Pancreas (tissue), 10 donors: ENCODE data around the gene MYO15A. TPM values are rescaled to one million over a fixed set of nuclear protein-coding genes. Genes with fewer than 3 reads are reported as not detected.

Experiments
- ATAC-seq, 4 donors: fragments of 200-7000 bp; cut with Tn5 transposase; one replicate each; pipeline versions ENCODE4 v1.8.0 to v1.9.1; 2020; ENCODE audit warnings: mild to moderate bottlenecking in 4 of 4, moderate library complexity in 4 of 4
- DNase-seq, 6 donors: peaks; one replicate each; pipeline ENCODE4 v3.0.0-alpha.2; 2020
- FAIRE-seq: peaks from 2 replicates; lab custom pipeline; 2012; peaks lifted over from hg19 to GRCh38; lab: Jason Lieb, UNC
- H3K27ac ChIP-seq, 4 donors: fragments of 200-600 bp; sonication (generic); 1 replicate in 3 of 4; 2 replicates in 1 of 4; pipeline versions ENCODE4 v1.5.0 to v1.8.0; 2020
- H3K27me3 ChIP-seq, 4 donors: fragments of 200-600 bp; one replicate each; pipeline ENCODE4 v1.8.0; 2021
- H3K36me3 ChIP-seq, 3 donors: fragments of 200-600 bp; sonication (generic) in 1 of 3; one replicate each; pipeline versions ENCODE4 v1.5.0 to v1.8.0; 2020 to 2021
- H3K4me1 ChIP-seq, 3 donors: fragments of 200-600 bp; one replicate each; pipeline ENCODE4 v1.8.0; 2021
- H3K4me3 ChIP-seq, 4 donors: fragments of 200-600 bp; sonication (generic) in 2 of 4; one replicate each; pipeline versions ENCODE4 v1.5.0 to v1.8.0; 2020 to 2021
- H3K9me3 ChIP-seq, 4 donors: fragments of 200-600 bp; one replicate each; pipeline ENCODE4 v1.8.0; 2021
- WGBS, 2 donors: extraction: QIAGEN DNeasy Blood & Tissue Kit; methylation state at CpG; one replicate each; pipeline ENCODE4 v1.1.7; 2013; 5-methylcytosine and 5-hydroxymethylcytosine counted together
- intact Hi-C, 3 donors: fragments of 100-400 bp; cut with DNase I; formaldehyde crosslinking; loops; one replicate each; pipeline versions ENCODE4 v1.11.1 to v1.14.2; 2022
- polyA plus RNA-seq, 2 donors: library from polyadenylated mRNA; stranded (reverse); fragments of 200-250 nt; gene quantifications; one replicate each; pipeline ENCODE4 v1.2.3, GENCODE V29; 2013
- total RNA-seq, 6 donors: library from RNA; stranded (reverse); fragmentation: NEBNext Ultra II Directional in 4 of 6; extraction: Animal tissue kit (Norgen Biotek cat#: 25700) in 4 of 6; gene quantifications; one replicate each; pipeline versions ENCODE4 v1.2.1 to v1.2.4, GENCODE V29; 2021 to 2023
- TF ChIP-seq, protein P1 (sequence below), 4 donors: fragments of 200-600 bp; sonication (generic) in 3 of 4; IDR thresholded peaks; one replicate each; pipeline versions ENCODE4 v1.5.0 to v1.8.0; 2021; ENCODE audit warnings: antibody characterized with exemption in 4 of 4
- donor health status: healthy with polysubstance abuse.
- donor health status: DM: no; HTN: no; CAD: no; lungs with moderate emphysema.
- donor health status: DM: no; HTN: no; CAD: no.
- donor health status: control.
- donor health status: control.
- donor health status: Bipolar disorder and iron deficiency.
- donor health status: DM: yes; HTN: yes; CAD: no.
- donor health status: DM: no; HTN: no; CAD: no.
- donor health status: DM: no; HTN: no; CAD: no.
- donor health status: DM: yes; HTN: yes; CAD: no.

The MYO15A gene, protein sequence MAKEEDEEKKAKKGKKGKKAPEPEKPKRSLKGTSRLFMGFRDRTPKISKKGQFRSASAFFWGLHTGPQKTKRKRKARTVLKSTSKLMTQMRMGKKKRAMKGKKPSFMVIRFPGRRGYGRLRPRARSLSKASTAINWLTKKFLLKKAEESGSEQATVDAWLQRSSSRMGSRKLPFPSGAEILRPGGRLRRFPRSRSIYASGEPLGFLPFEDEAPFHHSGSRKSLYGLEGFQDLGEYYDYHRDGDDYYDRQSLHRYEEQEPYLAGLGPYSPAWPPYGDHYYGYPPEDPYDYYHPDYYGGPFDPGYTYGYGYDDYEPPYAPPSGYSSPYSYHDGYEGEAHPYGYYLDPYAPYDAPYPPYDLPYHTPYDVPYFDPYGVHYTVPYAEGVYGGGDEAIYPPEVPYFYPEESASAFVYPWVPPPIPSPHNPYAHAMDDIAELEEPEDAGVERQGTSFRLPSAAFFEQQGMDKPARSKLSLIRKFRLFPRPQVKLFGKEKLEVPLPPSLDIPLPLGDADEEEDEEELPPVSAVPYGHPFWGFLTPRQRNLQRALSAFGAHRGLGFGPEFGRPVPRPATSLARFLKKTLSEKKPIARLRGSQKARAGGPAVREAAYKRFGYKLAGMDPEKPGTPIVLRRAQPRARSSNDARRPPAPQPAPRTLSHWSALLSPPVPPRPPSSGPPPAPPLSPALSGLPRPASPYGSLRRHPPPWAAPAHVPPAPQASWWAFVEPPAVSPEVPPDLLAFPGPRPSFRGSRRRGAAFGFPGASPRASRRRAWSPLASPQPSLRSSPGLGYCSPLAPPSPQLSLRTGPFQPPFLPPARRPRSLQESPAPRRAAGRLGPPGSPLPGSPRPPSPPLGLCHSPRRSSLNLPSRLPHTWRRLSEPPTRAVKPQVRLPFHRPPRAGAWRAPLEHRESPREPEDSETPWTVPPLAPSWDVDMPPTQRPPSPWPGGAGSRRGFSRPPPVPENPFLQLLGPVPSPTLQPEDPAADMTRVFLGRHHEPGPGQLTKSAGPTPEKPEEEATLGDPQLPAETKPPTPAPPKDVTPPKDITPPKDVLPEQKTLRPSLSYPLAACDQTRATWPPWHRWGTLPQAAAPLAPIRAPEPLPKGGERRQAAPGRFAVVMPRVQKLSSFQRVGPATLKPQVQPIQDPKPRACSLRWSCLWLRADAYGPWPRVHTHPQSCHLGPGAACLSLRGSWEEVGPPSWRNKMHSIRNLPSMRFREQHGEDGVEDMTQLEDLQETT (N-terminal part only)
- 1 to 10 TPM in 1 of 6 donors, under 1 TPM in 5; 0.13 to 1.3 (median 0.69) TPM for total RNA-seq
- 1 to 10 TPM; 1.3 to 4.9 TPM for polyA plus RNA-seq

GRCh38 chr17:18108401-18109312, at the start of gene MYO15A:
MYO15A (plus strand) TSS chr17:18108756; CDS start chr17:18118801, 10,045 bp downstream.
- DNase-seq (no peak), ATAC-seq (peak in 1 of 4 donors; percentile 20), FAIRE-seq (no peak)
- H3K4me3 ChIP-seq: no peak within 1 kb of the TSS
- TF ChIP-seq, protein P1, sequence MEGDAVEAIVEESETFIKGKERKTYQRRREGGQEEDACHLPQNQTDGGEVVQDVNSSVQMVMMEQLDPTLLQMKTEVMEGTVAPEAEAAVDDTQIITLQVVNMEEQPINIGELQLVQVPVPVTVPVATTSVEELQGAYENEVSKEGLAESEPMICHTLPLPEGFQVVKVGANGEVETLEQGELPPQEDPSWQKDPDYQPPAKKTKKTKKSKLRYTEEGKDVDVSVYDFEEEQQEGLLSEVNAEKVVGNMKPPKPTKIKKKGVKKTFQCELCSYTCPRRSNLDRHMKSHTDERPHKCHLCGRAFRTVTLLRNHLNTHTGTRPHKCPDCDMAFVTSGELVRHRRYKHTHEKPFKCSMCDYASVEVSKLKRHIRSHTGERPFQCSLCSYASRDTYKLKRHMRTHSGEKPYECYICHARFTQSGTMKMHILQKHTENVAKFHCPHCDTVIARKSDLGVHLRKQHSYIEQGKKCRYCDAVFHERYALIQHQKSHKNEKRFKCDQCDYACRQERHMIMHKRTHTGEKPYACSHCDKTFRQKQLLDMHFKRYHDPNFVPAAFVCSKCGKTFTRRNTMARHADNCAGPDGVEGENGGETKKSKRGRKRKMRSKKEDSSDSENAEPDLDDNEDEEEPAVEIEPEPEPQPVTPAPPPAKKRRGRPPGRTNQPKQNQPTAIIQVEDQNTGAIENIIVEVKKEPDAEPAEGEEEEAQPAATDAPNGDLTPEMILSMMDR (IDR thresholded peaks at IDR 0.05): no peak
- H3K27ac ChIP-seq: no peak within 1 kb of the TSS
- H3K36me3 ChIP-seq: peaks cover 0 to 7% (median 0%) of the 10 kb centered on the region in 3 donors
- intact Hi-C loops: no loop called here
- no peaks in the 10 kb centered on the region for H3K4me1 ChIP-seq
- no peaks in the 10 kb centered on the region for H3K27me3 ChIP-seq
- H3K9me3 ChIP-seq: no peaks in the 10 kb centered on the region
- WGBS, 2 donors: 65 to 74% methylated on average over 17 of the region's 17 CpGs

- TF ChIP-seq, protein P1 (IDR thresholded peaks at IDR 0.05): no peak
- no peaks in the 10 kb centered on the region for H3K4me1 ChIP-seq
- WGBS, 2 donors: 69 to 74% methylated on average over 5 of the region's 5 CpGs
- FAIRE-seq: no peak
- H3K36me3 ChIP-seq: peaks cover 0 to 13% (median 6%) of the 10 kb centered on the region in 3 donors
- no peak for ATAC-seq
- intact Hi-C loops: no loop called here
- no peaks in the 10 kb centered on the region for H3K9me3 ChIP-seq
- H3K27me3 ChIP-seq: no peaks in the 10 kb centered on the region
- no peak overlapping the region for H3K4me3 ChIP-seq
- no peak for DNase-seq
- H3K27ac ChIP-seq: no peak overlapping the region
Observed at GRCh38 chr17:18059283-18059682, 49.3 kb upstream of the MYO15A start.

DNA sequence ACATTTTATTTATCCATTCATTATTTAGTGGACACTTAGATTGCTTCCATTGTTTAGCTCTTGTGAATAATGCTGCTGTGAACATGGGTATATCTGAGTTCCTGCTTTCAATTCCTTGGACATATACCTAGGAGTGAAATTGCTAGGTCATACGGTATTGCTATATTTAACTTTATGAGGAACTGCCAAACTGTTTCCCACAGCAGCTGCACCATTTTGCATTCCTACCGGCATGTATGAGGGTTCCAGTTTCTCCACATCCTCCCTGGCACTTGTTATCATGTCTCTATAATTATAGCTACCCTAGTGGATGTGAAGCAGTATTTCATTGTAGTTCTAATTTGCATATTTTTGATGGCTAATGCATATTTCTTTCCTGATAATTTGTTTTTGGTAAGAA, 44.5 kb upstream of the MYO15A start:
- TF ChIP-seq, protein P1 (IDR thresholded peaks at IDR 0.05): no peak
- Histone ChIP-seq H3K9me3 (no peaks in the 10 kb centered on the region), H3K27me3 (no peaks in the 10 kb centered on the region), H3K36me3 (peaks cover 0 to 21% (median 3%) of the 10 kb centered on the region in 3 donors), H3K27ac (no peak overlapping the region), H3K4me1 (no peaks in the 10 kb centered on the region), H3K4me3 (no peak overlapping the region)
- intact Hi-C loops: no loop called here
- 73 to 84% methylated on average over 2 of the region's 2 CpGs for WGBS, 2 donors
- ATAC-seq (no peak), DNase-seq (no peak), FAIRE-seq (no peak)

- Histone ChIP-seq H3K4me3 (no peak overlapping the region), H3K4me1 (no peaks in the 10 kb centered on the region), H3K9me3 (no peaks in the 10 kb centered on the region), H3K36me3 (peaks cover 0 to 21% (median 3%) of the 10 kb centered on the region in 3 donors), H3K27ac (no peak overlapping the region), H3K27me3 (no peaks in the 10 kb centered on the region)
- FAIRE-seq (no peak), DNase-seq (no peak), ATAC-seq (no peak)
- intact Hi-C loops: no loop called here
- 93 to 94% methylated on average over 11 of the region's 11 CpGs for WGBS, 2 donors
- TF ChIP-seq, protein P1 (IDR thresholded peaks at IDR 0.05): no peak
Observed at GRCh38 chr17:18065546-18065945, 43.0 kb upstream of the MYO15A start.
